Airway epithelial cell (primary cell): Measurements from ENCODE around the gene RPRML. TPM values are rescaled to one million over a fixed set of nuclear protein-coding genes. Genes with fewer than 3 reads are reported as not detected.

Source experiments
- total RNA-seq: library from RNA; depleted of rRNA; stranded (reverse); fragments of >200 nt; gene quantifications from 2 replicates; pipeline ENCODE4 v1.2.3, GENCODE V29; 2015

The RPRML gene
- 0.28 TPM in 1 of 2 replicates, not detected in the other for total RNA-seq

GRCh38 chr17:46979147-46979863, at the start of gene RPRML:
Gene RPRML (minus strand): TSS chr17:46979253. CDS start chr17:46979007, 246 bp downstream.

Other genes starting within 250 kb of the RPRML start
- gene WNT3, start 160.6 kb downstream of the RPRML start, total RNA-seq: 0.60 and 1.1 TPM in 2 replicates
- not detected in 2 replicates for gene WNT9B, start 127.7 kb downstream of the RPRML start, total RNA-seq
- gene GOSR2, start 56.1 kb downstream of the RPRML start, total RNA-seq: 21.2 and 24.7 TPM in 2 replicates
- 45.1 and 54.0 TPM in 2 replicates for gene CDC27, start 210.0 kb upstream of the RPRML start, total RNA-seq
- not detected in 2 replicates for gene MYL4, start 230.1 kb upstream of the RPRML start, total RNA-seq